DMS53 treated with DMSO at 0.1 percent for 48 hours (cell line): Measurements from ENCODE around the gene KIRREL3.

Source experiments
- DNase-seq: peaks from one replicate; lab custom pipeline; 2025; ENCODE audit not compliant: unreplicated experiment; lab: John Stamatoyannopoulos, UW

The KIRREL3 gene

DNA sequence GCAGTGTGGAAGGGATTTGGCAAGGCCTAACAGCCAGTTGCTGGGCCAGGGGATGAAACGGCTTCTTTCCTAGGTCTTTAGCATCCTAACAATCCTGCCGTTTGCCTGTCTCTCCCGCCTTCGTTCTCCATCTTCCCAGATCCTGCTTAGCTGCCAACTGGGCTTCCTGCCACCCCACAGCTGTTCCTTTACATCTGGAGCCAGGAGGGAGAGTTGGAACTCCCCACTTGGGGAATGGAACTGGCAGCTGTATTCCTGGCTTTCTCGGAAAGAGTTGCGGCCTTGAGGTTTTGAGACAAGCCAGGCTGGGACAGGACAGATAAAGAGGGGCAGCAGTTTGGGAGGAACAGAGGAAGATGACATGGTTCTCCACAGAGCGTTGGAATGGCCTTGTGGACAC is 585.4 kb downstream of the KIRREL3 start:
- no peak for DNase-seq

DNA sequence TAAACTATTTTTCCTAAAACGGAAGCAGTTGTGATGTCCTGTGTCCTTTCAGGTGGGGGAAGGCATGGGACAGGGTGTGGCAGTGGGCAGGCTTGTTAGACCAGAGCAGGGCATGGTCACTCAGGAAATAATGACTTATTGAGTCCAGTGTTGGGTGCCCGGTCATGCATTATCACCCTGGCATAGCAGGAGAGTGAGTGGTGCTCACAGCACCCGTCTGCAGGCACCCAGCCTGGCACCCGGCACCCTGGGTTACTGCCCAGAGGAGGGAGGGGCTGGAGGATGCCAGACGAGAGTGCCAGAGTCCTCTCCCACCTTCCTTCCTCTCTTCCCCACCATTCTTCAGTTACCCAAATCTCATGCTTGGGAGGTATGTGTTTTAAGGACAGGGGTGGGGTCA is 586.0 kb downstream of the KIRREL3 start:
- no peak for DNase-seq

DNA sequence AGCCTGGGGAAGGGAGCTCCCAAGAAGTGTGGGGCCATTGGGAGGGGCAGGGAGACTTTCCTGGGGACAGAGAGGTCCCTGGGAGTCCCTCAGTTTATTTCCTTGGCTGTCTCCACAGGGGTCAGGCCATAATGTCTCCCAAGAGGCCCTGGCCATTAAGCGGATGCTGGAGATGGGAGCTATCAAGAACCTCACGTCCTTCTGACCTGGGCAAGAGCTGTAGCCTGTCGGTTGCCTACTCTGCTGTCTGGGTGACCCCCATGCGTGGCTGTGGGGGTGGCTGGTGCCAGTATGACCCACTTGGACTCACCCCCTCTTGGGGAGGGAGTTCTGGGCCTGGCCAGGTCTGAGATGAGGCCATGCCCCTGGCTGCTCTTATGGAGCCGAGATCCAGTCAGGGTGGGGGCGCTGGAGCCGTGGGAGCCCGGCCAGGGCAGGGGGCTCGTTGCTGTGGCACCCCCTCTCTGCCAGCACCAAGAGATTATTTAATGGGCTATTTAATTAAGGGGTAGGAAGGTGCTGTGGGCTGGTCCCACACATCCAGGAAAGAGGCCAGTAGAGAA is 586.6 kb downstream of the KIRREL3 start:
- no peak for DNase-seq

DNA sequence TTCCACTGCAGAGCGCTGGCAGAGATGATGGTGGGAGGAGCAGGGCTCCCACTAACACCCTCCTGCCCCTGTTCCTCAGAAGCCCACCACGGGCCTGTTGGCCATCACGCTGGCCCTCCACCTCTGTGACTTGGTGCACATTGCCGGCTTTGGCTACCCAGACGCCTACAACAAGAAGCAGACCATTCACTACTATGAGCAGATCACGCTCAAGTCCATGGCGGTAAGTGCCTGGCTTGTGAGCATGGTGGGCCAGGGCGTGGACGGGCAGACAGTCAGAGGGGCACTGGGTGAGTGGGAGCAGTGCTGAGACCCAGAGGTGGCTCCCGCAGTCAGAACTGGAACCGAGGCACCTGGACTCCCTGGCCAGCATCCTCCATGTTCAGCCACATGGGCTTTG is 587.1 kb downstream of the KIRREL3 start:
- no peak for DNase-seq

DNA sequence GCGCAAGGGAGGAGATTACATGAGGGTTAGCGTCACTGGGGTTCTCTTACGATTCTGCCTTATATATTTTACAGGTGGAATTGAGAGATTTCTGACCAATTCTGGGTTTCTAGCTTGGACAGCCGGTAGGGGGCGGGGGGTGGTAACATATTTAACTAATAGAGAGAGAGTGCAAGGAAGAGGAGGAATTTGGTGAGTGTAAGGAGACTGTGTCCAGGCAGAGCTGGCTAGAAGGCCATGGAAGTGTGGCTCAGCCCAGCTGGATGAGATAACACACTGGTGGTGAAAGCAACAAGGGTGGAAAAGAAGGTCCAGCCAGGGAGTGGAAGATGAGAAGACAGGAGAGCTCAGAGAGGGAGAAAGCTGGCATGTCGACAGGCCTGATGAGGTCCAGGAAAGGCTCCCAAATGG is 588.6 kb downstream of the KIRREL3 start:
- no peak for DNase-seq

DNA sequence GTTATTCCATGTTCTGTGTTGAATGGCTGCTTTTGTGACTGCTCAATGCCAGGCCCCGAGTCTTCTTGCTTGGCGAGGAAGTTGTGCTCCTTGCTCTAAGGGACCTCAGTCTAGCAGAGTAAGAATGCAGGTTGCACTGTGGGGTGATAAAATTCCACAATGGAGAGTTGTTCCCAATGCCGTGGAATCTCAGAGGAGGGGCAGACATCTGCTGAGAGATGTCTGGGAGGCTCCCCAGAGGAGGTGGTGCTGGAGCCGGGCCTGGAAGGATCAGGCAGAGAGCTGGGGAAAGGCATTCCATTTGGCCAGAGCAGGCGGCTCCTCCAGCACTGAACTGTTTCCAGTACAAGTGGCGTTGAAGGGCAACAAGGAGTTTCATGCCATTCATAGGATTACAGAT is 589.9 kb downstream of the KIRREL3 start:
- DNase-seq: no peak

DNA sequence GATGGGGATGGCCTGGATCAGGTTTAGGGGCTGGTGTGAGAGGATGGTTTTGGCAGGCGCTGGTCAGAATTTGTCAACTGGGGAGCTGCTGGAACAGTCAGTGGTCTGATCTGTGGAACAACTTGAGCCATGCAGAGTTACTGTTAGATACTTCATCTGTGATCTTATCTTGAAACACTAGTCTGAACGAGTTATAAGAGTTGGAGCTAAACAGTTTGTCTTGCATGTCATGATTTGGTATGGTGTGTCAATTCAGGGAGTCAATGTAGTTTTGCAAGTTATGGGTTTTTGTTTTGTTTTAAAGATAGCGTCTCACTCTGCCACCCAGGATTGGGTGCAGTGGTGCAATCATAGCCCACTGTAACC is 591.0 kb downstream of the KIRREL3 start:
- DNase-seq: no peak

DNA sequence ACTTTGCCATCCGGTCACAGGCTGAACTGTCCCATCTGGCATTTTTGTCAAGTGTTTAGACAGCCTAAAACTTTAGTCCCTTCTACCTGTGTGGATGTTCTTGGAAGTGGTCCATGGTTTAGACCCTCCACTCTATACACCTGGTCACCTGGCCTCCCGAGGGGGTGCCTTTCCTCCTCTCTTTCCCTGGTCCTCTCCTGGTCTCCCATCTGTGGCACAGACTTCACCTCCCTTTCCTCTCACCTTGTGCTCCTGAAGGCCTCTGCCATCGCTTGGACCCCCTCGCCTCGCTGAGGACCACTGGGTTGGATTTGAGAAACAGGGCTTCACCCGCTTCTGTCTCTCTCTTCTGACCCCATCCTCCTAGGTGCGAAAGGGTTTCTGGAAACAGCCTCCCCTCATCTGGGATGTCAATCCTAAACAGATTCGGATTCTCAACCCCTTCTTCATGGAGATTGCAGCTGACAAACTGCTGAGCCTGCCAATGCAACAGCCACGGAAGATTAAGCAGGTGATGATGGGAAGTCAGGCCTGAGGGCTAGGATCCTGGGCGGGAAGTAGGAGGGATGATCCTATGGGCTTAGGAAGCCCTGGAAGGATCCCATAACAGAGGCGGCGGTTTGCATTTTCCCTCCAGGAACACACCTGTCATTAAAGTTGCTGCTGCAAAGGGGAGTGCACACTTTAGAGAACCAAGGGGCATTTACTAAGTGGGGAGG is 591.5 kb downstream of the KIRREL3 start:
- DNase-seq: no peak

DNA sequence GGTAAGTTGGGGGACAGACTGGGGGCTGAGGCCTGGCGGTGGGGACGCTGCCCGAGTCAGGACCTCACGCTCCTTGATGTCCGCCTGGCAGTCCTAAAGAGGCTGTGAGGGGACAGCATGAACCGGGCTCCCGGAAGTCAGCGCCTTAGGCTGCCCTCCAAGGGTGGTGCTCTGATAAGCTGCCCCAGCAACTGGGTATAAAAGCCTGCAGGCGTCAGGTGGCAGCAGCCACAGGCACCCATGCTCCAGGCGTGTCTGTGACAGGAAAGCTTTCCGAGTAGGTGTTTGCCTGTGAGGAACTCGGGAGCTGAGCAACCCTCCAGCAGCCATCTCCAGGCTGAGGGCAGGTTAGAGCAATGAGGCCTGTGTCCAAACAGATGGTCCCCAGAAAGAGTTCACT is 592.1 kb downstream of the KIRREL3 start:
- no peak for DNase-seq

DNA sequence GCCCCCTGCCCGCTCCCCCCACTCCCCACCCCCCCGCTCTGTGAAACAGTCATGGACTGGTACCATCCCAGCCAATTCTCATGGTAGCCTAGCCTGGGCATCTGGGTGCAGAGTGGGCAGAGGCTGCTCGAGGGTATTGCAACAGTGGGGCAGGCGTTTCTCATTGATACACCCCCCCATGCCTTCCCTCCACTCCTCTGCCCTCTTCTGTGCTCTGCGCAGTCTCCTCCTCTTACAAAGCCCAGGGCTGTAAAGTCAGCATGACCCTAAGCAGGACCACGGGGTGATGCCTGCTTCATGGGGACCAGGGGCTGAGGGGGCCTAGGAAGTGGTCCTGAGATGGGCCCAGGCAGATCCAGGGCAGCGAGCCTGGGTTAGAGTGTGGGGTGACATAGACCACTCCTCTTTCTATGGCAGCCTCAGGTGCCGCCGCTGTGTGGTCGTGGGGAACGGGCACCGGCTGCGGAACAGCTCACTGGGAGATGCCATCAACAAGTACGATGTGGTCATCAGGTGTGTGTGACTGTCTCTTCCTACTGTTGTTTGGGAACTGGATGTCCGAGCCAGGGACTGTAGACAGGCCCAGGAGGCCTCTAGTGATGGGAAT is 592.8 kb downstream of the KIRREL3 start:
- no peak for DNase-seq

DNA sequence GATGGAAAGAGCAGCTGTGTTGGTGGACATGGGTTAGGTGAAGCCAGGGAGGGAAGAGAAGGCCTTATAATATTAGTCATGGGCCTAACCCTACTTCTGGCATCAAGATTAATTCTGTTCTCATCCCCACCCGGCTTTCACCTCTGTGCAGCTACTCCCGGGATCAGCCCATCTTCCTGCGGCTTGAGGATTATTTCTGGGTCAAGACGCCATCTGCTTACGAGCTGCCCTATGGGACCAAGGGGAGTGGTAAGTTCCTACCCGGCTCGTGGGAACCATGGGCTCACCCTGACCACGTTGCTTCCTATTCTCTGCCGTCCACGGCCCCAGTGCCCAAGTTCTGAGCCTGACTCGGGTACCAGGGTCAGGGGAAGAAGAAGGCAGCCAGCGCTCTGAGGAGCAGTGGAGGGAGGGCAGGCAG is 593.5 kb downstream of the KIRREL3 start:
- DNase-seq: no peak

DNA sequence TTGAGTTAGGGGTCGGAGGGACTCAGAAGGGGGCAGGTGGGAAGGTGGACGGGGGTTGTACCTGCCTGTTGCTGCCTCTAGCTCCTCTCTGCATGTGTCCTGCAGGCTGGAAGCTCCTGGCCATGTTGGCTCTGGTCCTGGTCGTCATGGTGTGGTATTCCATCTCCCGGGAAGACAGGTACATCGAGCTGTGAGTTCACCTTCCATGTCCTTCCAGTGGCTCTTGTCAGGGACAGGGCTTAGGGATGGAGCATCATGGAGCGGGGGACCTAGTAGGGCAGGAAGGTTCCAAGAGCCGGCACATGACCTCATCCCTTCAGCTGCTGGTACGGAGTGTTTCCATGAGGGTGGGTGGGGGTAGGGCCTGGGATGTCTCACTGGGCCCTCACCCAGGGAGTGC is 594.2 kb downstream of the KIRREL3 start:
- DNase-seq: no peak

DNA sequence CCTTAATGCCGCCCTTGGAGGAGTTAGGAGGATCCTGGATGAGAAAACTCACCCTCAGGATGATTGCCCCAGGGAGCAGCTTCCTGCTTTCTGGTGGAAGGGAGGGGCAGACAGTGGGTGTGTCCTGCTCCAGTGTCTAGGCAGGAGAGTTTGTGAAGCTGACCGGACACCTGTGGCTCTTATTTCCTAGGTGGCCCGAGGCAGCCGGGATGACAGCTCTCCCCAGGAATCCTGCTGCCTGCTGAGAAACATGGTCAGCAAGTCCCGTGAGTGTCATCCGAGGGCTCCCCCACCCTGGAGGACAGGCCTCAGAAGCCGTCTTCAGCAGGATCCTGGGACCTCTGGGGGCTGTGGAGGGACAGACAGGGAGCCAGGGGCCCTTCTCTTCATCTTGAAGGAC is 594.7 kb downstream of the KIRREL3 start:
- DNase-seq: no peak

DNA sequence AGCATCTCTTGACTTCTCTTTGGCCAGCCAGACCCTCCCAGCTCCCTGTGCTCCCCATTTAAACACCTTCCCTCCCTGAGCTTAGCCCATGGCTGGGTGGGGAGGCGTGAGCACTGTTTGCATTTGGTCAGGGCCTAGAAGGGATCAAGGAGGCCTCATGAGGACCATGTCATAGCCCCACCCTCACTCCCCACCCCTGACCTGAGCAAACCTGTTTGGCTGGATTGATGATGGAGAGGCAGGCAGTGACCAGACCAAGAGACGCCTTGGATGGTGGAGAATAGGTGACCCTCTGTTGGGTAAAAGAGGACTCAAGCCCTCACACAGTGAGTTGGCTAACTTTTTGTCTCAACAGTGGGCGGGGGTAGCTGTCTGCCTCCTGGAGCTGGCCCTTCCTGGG is 595.2 kb downstream of the KIRREL3 start:
- peak; percentile 9 for DNase-seq

DNA sequence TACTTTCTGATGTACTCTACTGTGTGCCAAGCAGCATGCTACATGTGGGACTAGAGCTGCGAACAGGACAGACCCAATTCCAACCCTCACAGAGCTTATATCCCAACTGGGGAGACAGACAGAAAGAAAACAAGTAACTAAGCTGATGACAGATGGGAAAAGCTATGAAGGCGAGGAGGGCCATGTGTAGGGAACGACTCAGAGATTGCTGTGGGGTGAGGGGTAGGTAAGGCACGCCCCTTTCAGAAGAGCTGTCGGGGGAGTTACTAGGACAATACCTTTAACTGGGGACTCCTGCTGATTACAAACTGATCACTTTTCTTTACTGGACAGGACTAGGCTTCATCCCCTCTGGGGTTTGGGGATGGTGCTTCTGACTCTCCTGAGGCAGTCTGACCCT is 596.2 kb downstream of the KIRREL3 start:
- no peak for DNase-seq

DNA sequence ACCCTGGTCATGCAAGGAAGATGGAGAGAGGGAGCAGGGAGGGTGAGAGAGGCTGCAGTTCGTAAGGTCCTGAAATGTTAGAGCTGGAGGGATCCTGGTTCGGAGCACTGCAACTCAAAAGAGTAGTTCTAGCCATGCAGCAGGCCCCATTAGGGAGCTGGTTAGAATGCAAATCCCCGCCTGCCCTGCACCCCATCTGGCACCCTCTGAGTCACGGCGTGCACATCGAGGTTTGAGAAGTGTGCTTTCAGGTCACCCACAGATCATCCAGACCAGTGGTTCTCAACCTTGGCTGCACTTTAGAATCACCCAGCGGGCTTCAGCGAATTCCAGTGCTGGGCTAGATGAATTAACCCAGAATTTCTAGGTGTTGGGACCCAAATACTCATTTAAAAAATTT is 596.9 kb downstream of the KIRREL3 start:
- no peak for DNase-seq

DNA sequence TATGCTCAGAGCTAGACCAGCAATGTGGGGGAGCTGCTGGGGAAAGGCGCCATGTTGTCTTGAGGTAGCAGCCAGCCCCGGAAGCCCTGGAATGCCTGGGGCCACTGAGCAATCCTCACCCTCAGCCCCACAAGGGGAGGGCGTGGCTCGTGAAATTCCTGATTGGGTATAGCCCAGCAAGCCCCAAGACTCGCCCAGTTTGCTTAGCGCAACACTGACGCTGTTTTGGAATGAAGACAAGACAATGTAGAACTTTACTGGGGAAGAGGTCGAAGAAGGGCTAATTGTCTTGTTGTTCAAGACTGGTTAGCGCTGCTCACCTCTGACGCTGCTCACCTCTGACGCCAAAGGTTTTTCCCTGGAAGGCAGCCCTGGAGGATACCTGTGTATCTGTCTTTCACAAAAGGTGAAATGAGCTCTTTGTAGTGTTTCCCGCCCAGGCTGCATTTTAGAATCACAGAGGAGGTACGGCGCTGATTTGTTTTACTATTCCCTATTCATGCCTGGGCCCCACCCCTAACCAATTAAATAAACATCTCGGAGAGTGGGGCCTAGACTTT is 597.5 kb downstream of the KIRREL3 start:
- DNase-seq: no peak

DNA sequence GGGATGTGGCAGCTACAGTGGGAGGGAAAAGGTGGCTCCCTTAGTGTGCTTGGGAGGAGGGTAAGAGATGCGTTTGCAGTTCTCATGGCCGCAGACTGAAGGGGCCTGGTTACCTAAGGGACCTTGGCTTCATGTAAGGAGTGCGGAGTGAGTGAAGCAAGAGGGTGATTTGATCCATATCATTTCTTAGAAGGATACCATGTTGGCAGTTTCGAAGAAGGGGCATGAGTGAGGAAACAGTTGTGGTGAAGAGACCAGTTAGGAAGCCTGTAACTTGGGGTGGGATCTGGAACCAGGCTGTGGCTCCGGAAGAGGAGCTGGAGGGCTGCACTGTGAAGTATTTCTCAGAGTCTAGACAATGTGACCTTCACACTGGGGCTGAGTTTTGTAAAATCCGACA is 600.1 kb downstream of the KIRREL3 start:
- no peak for DNase-seq

DNA sequence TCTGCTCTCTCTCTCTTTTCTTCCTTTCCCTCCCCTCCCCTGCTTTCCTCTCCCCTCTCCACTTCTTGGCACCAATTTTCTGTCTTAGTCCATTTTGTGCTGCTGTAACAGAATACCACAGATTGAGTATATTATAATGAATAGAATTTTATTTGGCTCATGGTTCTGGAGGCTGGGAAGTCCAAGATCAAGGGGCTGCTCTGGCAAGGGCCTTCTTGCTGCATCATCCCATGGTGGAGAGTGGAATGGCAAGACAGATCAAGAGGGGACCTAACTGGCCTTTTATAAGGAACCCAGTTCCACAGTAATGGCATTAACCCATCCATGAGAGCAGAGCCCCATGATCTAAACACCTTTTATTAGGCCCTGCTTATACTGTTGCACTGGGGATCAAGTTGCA is 600.6 kb downstream of the KIRREL3 start:
- DNase-seq: no peak

DNA sequence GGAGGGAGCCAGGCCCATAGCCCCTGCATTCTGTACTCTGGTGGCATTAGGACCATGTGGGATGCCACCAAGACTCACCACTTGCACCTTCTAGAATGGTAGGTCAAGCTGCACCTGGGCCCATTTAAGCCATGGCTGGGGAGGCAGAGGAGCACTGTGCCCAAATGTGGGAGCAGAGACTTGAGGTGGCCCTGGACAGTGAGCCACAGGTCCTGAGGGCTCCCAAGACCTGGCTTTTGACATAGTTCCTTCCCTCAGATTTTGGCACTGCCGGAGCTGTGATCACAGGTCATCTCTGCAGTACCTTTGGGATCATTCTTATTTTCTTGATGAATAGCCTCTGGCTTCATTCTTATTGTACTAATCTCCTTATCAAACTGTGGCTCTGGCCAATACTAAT is 601.8 kb downstream of the KIRREL3 start:
- DNase-seq: no peak

DNA sequence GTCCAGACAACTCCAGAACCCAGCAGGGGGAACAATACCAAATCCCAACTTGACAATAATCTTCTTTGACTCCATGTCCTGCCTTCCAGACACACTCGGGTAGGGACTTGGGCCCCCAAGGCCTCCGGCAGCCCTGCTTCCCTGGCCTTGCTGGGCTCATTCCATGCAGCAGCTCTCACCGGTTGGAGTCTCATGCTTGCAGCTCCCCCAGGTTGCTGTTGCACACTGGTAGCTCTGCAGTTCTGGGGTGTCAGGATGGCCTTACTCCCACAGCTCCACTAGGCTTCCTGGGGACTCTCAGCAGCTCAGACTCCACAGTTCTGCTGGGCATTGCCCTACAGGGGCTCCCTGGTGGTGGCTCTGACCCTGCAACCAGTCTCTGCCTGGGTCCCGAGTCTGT is 602.3 kb downstream of the KIRREL3 start:
- DNase-seq: no peak

DNA sequence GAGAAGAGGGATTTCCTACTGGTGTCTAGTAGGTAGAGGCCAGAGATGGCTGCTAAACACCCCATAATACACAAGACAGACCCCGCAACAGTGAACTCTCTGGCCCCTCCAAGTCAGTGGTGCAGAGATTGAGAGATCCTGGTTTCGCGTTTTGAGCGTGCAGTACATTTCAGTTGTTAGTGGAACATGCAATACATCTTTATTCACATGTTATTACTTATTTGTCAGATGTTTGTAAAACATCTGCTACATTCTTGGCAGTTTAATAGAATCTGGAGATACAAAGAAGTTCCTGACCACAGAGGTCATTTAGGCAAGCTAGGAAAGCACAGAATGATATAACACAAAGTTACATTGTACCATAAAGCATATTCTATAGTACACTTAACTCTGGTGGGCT is 603.6 kb downstream of the KIRREL3 start:
- no peak for DNase-seq
